GM18867 (cell line): ENCODE data around the gene SLC35E3.

Source experiments
- ATAC-seq: cut with Tn5 transposase; IDR thresholded peaks from one replicate; pipeline ENCODE4 v1.9.1; 2021; ENCODE audit warnings: mild to moderate bottlenecking, moderate library complexity; ENCODE audit not compliant: unreplicated experiment

Gene SLC35E3

DNA sequence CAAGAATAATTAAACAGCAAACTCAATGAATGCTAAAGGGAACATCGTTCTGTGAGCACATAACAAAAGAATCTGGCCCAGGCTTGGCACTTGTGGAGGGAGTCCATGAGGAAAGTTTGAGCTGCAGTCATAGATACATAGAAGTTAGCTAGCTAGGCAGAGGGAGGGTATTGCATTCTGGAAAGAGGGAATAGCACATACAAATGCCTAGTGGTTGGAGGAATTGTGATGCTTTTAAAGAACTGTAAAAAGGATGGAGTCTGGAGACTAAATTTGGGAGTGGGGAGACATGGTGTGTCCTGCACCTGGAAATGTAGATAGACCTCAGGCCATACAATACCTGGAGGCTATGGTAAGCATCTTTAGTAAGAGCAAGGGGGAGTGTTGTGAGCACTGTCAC lies 24.0 kb downstream of the SLC35E3 start:
- no peak for ATAC-seq

DNA sequence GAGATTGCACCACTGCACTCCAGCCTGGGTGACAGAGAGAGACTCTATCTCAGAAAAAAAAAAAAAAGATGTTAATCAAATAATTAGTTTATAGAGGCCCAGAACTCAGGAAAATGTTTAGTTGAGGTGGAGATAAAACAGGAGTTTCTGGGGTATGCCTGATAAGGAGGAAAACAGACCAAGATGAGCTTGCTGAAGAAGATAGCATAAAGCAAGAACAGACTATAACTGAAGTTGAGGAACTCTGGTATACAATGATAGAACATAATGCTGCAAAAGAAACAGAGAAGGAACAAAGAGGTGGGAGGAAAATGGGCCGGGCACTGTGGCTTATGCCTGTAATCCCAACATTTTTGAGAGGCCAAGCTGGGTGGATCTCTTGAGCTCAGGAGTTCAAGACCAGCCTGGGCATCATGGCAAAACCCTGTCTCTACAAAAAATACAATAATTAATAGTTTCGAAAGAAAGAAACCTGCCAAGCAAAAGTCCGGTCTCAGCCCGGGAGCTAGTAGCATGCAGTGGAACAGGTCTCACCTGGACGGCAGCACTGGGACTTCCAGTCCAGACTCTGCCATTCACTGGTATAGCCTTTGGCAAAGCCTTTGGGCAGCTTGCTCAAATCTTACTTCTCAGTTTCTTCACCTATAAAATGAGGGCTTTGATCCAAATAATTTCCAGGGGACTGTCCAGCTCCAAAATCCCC lies 25.4 kb downstream of the SLC35E3 start:
- ATAC-seq = no peak

DNA sequence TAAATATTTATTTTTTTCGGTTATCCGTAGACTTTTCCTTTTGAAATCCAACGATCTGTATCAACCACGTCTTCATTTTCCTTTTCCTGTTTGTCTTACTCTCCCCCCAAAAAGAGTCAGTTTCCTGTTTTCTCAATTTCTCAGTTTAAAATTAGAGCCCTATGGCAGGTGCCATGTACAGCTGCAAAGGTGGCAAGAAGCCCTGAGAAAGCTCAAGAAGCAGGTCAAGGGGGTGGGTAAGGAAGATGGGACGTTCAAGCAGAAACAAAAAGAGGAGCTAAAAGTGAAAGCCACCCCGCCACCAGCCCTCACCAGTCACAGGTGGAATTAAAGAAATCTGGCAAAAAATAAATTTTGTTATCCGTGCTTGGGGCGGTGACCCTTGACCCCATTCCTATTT lies 26.7 kb downstream of the SLC35E3 start:
- peak; percentile 68 for ATAC-seq

DNA sequence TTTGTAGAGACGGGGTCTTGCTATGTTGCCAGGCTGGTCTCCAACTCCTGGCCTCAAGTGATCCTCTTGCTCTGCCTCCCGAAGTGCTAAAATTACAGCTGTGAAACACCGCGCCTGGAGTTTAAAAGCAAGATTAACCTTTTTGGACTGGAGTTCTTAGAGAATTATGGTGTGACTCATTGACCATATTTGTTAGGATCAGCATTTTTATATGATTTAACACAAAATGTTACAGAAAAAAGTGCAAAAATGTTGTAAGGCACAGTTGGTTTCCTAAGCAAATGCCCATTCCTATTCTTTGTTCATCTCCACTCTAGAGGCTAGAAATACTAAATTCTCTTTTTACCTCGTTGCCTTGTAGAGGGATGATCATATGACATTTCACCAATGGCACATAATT lies 27.6 kb downstream of the SLC35E3 start:
- no peak for ATAC-seq

DNA sequence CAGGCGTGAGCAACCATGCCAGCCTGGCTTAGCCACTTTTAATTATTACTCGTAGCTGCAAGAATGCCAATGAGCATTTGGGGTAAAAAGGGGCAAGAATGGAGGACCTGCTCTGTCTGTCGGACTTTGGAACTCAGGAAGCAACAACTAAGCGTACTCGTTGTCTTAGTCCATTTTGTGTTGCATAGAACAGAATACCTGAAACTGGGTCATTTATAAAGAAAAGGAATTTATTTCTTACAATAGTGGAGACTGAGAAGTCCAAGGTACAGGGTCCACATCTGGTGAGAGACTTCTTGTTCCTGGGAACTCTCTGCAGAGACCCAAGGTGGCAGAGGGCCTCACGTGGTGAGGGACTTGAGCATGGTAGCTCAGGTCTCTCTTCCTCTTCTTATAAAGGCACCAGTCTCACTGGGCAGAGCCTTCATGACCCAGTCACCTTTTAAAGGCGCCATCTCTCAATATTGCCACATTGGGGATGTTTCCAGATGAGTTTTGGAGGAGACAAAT lies 29.2 kb downstream of the SLC35E3 start:
- ATAC-seq = no peak

DNA sequence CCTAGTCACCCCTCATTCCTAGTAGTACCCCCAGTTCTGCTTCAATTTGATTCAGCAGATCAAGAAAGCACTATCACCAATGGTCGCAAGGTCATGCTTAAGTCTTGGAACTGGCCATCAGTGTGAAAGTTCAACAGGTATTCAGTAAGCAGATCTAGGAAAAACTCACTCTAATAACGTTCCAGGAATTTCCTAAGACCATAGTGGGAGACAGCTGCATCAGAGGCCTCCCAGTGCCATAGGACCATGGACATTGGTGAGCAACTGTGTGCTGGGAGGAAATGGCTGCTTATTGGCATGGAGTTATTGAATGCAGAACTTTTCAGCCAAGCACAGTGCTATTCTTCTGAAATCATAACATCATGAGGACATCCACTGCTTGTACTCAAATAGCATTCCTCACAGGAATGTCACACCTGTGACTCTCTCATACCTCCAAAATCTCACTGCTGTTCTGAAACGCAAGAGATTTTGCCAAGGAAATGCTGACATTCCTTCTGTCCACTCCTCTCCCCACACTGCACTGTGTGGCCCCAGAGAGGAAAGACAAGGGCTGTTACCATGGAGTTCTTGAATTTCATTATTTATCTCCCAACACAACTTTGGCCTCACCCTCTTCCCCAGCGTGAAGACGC lies 31.1 kb downstream of the SLC35E3 start:
- ATAC-seq = no peak

DNA sequence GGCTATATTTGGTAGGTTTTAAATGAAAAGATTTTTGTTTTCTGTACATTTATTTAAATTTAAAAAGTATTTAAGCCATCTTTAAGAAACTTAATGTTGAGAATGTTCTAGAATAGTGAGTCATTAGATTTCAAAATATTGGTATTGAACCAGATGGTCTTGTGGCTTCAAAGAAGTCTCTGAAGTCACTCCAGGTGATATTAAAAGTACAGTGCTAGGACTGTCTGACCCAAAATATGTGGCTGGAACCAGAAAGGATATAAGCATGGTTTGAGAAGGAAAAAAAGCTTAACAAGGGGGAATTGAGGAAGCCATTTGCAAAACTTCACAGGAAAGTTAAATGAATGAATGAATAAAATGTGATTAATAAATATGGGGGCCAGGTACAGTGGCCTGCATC lies 33.3 kb downstream of the SLC35E3 start:
- ATAC-seq = no peak

DNA sequence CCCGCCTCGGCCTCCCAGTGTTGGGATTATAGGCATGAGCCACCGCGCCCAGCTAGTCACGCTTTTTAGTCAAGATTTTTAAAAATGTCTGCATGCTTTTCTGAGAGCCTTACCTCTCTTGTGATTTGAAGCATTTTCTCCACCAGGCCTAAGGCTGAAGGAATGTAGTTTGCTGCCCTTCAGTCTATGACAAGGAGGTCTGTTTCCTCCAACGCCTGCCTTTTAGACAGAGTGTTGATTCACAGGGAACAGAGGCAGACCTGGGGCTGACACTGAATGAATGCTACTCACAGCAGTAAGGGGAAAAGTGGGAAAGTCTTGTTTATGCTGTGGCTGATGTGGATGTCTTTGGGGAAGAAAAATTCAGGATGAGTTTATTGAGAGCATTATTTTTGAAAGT lies 34.8 kb downstream of the SLC35E3 start:
- no peak for ATAC-seq

DNA sequence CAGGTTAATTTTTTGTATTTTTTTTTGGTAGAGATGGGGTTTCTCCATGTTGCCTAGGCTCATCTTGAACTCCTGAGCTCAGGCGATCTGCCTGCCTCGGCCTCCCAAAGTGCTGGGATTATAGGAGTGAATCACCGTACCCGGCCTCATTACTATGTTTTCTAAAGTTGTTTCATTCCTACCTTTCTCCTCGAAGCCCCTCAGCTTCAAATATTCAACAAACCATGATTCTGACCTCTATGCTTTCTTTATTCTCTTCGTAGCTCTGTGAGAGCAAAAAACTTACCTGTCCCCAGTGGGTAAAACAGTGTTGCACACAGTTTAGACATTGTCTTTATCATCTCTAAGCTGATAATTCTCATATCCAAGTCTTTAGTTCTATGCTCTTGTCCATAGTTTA lies 35.8 kb downstream of the SLC35E3 start:
- no peak for ATAC-seq

DNA sequence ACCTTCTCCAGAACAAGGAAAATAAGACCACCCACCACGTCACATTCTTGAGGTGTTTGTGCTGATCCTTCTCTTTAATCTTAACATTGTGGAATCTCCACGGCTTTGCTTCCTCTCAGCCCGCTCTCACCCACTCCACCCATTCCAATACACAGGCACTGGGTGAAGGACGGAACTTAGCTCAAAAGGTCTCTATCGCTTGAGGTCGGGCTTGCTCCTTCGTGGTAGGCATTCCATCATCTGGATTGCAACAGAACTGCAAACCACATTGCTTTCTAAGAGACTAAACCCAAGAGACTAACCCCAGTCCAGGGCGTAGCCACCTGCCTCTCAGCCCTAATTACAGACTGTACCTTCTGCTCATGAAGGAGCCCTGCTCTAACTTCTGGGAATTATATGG lies 38.0 kb downstream of the SLC35E3 start:
- ATAC-seq = no peak

DNA sequence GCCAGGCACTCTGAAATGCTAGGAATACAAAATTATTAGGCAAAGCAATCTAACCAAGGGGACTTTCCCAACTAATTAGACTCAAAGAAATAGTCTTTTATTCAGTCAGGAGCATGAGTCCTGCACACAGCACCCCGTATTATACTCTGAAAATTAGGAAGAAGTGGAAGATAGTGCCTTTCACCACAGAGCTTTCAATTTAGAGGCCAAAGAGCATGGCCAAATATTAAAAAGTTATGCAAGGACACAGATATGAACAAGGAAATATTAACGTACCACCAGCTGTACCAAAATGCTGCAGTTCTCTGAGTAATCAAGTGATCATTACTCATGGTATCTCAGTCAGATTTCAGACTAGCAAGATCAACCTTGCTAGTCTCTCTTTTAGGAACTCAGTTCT lies 39.4 kb downstream of the SLC35E3 start:
- no peak for ATAC-seq

DNA sequence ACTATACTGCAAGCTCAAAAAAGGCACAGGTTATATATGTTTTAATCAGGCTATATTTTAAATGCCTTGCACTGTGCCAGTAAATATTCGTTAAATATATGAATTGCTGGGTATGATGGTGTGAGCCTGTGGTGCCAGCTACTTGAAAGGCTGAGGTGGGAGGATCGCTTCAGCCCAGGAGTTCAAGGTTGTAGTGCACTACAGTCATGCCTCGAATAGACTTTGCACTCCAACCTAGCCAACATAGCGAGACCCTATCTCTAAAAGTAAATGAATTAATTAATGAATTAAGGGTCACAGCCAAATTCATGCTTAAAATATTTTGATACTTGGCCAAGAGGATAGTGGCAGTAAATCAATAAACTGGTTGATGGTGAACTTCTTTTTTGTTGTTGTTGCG lies 39.8 kb downstream of the SLC35E3 start:
- no peak for ATAC-seq

DNA sequence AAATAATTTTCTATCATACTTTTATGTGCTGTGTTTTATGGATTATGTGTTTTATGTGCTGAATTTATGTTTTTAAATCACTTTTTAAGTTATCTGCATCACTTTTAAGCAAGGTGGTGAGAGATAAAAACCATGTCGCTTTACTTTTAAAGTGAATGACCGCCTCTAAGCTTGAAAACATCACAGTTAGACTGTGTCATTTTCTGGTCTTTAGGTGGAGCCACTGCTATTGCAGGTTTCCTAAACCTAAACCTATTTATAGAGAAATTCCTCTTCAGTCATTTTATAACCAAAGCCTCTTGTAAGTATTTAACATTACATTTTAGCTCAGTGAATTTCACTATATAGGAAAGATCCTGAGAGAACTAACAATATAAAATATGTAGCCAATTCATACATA lies 41.0 kb downstream of the SLC35E3 start:
- ATAC-seq = no peak

DNA sequence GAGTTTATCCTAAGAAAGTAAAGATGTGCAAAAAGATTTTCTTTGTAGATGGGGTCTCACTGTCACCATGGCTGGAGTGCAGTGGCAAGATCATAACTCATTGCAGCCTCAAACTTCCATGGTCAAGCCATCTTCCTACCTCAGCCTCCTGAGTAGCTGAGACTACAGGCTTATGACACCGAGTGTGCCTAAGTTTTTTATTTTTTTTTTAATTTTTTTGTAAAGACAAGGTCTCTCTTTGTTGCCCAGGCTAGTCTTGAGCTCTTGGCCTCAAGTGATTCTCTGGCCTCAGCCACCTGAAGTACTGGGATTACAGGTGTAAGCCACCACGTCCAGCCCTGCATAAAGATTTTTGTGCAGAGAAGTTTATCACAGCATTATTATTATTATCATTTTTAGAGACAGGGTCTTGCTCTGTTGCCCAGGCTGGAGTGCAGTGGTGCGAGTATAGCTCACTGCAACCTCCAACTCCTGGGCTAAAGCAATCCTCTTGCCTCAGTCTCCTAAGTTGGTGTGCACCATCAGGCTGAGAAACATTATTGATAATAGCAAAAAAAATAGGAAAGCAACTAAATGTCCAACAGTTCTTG lies 42.7 kb downstream of the SLC35E3 start:
- ATAC-seq = no peak

DNA sequence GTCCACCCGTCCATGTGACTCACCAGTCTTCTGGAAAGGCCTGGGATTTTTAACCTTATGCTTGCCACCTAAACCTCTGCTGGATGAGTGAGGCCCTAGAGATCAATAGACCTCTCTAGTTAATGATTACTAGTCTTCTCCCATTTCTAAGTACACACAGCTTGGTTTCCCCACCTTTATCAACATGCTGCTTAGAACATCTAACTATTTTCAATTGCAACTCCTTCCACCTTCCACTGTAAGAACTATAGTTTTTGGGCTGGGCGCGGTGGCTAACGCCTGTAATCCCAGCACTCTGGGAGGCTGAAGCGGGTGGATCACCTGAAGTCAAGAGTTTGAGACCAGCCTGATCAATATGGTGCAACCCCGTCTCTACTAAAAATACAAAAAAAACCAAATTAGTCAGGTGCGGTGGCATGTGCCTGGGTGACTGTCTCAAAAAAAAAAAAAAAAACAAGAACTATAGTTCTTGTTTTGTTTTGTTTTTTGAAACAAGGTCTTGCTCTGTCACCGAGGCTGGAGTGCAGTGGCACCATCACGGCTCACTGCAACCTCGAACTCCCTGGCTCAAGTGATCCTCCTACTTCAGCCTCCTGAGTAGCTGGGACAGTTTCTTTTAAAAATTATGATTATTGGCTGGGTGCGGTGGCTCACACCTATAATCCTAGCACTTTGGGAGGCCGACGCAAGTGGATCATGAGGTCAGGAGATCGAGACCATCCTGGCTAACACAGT lies 43.3 kb downstream of the SLC35E3 start:
- ATAC-seq = no peak

DNA sequence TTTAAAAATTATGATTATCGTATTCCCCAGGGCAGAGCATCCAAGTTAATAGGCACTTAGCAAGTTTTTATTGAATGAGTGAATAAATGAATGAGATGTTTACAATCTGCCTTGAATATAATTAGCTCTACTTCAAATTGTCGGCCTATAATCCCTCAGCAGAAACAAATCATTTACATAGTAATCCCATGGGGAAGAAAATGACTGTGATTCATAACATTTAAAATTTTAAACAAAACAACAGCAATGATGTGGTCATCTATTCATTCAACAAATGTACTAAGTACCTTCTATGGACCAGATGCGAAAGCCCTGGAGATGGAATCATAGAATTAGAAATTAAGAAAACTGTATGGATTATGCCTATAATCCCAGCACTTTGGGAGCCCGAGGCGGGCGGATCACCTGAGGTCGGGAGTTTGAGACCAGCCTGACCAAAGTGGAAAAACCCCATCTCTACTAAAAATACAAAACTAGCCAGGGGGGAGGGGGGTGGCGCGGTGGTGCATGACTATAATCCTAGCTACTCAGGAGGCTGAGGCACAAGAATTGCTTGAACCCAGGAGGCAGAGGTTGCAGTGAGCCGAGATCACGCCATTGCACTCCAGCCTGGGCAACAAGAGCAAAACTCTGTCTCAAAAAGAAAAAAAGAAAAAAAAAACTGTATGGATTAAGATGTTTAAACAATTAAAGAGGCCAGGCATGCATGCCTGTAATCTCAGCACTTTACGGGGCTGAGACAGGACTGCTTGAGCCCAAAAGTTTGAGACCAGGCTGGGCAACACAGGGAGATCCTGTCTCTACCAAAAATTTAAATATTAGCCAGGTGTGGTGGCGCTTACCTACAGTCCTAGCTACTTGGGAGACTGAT lies 44.3 kb downstream of the SLC35E3 start:
- no peak for ATAC-seq

DNA sequence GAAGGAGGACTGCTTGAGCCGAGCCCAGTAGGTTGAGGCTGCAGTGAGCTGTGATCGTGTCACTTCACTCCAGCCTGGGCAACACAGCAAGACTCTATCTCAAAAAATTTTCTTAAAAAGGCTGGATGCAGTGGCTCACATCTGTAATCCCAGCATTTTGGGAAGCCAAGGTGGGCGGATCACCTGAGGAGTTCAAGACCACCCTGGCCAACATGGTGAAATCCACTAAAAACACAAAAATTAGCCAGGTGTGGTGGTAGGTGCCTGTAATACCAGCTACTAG lies 44.9 kb downstream of the SLC35E3 start:
- ATAC-seq = no peak

DNA sequence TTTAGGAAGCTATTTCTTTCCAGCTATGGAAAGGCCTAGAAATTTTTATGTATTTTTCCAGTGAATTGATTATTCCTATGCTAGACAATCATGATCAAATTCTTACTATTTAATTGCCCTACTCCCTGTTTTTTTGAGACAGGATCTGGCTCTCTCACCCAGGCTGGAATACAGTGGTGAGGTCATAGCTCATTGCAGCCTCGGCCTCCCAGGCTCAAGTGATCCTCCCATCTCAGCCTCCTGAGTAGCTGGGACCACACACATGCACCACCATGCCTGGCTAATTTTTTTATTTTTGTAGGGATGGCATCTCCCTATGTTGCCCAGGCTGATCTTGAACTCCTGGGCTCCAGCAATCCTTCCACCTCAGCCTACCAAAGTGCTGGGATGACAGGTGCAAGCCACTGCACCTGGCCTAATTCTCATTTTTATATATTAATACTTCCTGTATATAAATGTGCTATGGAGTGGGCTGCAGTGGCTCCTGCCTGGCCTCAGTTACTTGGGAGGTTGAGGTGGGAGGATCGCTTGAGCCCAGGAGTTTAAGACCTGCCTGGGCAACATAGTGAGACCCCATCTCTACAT lies 46.0 kb downstream of the SLC35E3 start:
- no peak for ATAC-seq

DNA sequence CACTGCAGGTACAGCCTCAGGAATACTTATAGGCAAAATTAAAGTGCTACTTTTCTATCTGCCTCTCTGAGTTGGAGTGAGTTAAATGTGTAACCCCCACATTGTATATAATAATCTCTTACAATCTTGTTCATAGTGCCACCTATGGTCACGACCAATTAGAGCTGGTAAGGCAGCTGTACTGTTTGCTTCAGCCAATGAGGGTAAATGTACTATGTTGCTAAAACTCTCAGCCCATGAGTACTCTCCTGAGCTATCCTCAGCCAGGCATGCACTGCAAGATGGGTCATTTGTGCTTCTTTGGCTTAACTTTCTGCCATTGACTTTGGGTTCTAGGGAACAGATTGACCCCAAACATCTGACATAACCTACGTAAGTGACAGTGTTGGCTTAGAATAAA lies 47.0 kb downstream of the SLC35E3 start:
- ATAC-seq = peak; percentile 97

DNA sequence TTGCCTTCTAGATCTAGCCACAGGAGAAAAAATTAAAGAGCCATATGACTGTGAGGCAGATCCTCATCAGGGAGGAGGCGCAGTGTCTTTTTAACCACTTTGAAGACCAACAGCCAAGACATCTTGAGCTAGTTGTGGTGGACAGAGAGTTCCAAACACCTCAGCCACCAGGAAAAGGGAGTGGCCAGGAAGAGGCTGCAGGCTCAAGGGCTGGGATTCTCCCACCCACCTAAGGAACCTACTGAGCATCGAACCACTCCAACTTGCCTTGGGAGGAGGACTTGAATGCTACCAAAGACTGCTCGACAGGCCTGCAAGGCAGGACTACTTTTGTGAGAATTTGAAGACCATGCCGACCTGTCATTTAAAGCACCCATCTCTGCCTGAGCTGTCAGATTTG lies 47.5 kb downstream of the SLC35E3 start:
- ATAC-seq = no peak
